ENCODE results near the gene TYW1. TPM values are rescaled to one million over a fixed set of nuclear protein-coding genes. Genes with fewer than 3 reads are reported as not detected.

TYW1 gene
- total and polyA plus RNA-seq, 2 of the 8 experiments (the other 6 are each of a cell fraction or from before 2014, with no cell fraction given) = 8.8 to 16.2 TPM

DNA sequence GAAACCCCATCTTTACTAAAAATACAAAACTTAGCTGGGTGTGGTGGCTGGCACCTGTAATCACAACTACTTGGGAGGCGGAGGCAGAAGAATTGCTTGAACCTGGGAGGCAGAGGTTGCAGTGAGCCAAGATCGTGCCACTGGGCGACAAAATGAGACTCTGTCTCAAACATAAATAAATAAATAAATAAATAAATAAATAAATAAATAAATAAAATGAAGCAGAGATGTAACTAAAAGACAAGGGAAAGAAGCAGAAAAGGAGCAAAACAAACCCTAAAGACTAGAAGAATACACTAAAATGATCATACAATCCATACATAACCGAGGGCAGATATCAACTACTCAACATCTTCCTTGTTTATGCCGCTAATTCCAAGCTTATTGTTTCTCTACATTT lies 209.8 kb downstream of the TYW1 start:
- Histone ChIP-seq H3K23me2 (ENCODE audit: low read depth, low read length) (peaks cover 3% of the 10 kb centered on the region; the same call in 1 of the 2 replicates), H3K9me3 (ENCODE audit: insufficient read depth in 2 of 2, low read depth in 1 of 2, low read length in 1 of 2) (no peaks in the 10 kb centered on the region), H2BK5ac (ENCODE audit: low read depth, low read length) (no peak overlapping the region), H3K79me1 (ENCODE audit: low read depth, low read length) (no peaks in the 10 kb centered on the region), H2AK5ac (ENCODE audit: low read depth, low read length) (no peak overlapping the region), H3K4me2 (ENCODE audit: insufficient read depth in 1 of 2, low read depth in 2 of 2, low read length in 2 of 2) (no peak overlapping the region), H2BK20ac (ENCODE audit: low read length) (no peak overlapping the region), H3K36me3 (ENCODE audit: control insufficient read depth in 2 of 4, insufficient read depth in 4 of 4, low read length in 3 of 4) (no peaks in the 10 kb centered on the region), H4K8ac (ENCODE audit: extremely low read depth, insufficient read depth, low read length) (no peak overlapping the region), H4K91ac (replicated peaks; ENCODE audit: insufficient read length, low read length) (no peak overlapping the region), H4K5ac (ENCODE audit: insufficient read length, low read depth, low read length) (no peak overlapping the region), H3K27me3 (replicated peaks in 1 of 4; ENCODE audit: control insufficient read depth in 3 of 4, extremely low read depth in 1 of 4, insufficient read depth in 3 of 4, low read length in 3 of 4) (no peaks in the 10 kb centered on the region), H3K27ac (ENCODE audit: low read depth, low read length) (no peak overlapping the region), H3K4me3 (ENCODE audit: extremely low read depth in 1 of 4, insufficient read depth in 2 of 4, low read depth in 3 of 4, low read length in 4 of 4) (no peak overlapping the region), H2BK12ac (ENCODE audit: low read depth, low read length) (no peak overlapping the region), H2BK120ac (replicated peaks; ENCODE audit: low read depth, low read length) (no peak overlapping the region), H3K79me2 (ENCODE audit: control insufficient read depth in 1 of 2, insufficient read depth in 2 of 2, low read length in 2 of 2) (no peaks in the 10 kb centered on the region), H2BK15ac (ENCODE audit: low read length) (no peak overlapping the region), H3K56ac (replicated peaks; ENCODE audit: insufficient read length, low read depth, low read length) (no peak overlapping the region), H3K4ac (replicated peaks; ENCODE audit: insufficient read length, low read depth, low read length) (no peak overlapping the region), H3K23ac (ENCODE audit: insufficient read length) (no peak overlapping the region), H3K9ac (replicated peaks in 1 of 4; ENCODE audit: extremely low read depth in 1 of 4, low read depth in 3 of 4, low read length in 3 of 4) (no peak overlapping the region), H3K14ac (ENCODE audit: insufficient read length) (no peak overlapping the region), H2AFZ (ENCODE audit: low read length) (no peak overlapping the region), H3K4me1 (replicated peaks in 1 of 4; ENCODE audit: control insufficient read depth in 3 of 4, insufficient read depth in 4 of 4, low read length in 3 of 4) (no peaks in the 10 kb centered on the region), H3K18ac (ENCODE audit: extremely low read depth, low read length) (no peak overlapping the region), H4K20me1 (replicated peaks in 1 of 2; ENCODE audit: control insufficient read depth in 1 of 2, insufficient read depth in 2 of 2, low read length in 2 of 2) (peaks cover 0 to 2% of the 10 kb centered on the region in 2 experiments)
- 96% methylated on average over 5 of the region's 5 CpGs; no CpG with 5 or more reads in 1 of the 2 experiments for WGBS, 2 experiments (ENCODE audit: extremely low coverage in 1 of 2, insufficient coverage in 1 of 2, insufficient read length in 1 of 2, insufficient replicate concordance in 2 of 2, low coverage in 1 of 2, low lambda C conversion rate in 2 of 2, missing lambda C conversion rate in 1 of 2)
- FAIRE-seq = no peak
- ChIA-PET CTCF (ENCODE audit: partially characterized antibody) (no interaction called here), POLR2A (ENCODE audit: partially characterized antibody) (no interaction called here)
- no peak for DNase-seq (ENCODE audit: low read depth in 1 of 2, low spot score in 2 of 2)
- TF ChIP-seq TAF1 (IDR thresholded peaks at IDR 0.05; ENCODE audit: low read depth, low read length) (no peak), RBBP5 (IDR thresholded peaks at IDR 0.05; ENCODE audit: borderline replicate concordance, low read depth, low read length) (no peak), CHD2 (IDR thresholded peaks at IDR 0.05; ENCODE audit: low read length) (no peak), SRF (IDR thresholded peaks at IDR 0.05; ENCODE audit: low read depth, low read length) (no peak), RFX5 (IDR thresholded peaks at IDR 0.05; ENCODE audit: borderline replicate concordance, low read depth, low read length) (no peak), EZH2 (IDR thresholded peaks at IDR 0.05; ENCODE audit: low read depth, low read length, severe bottlenecking) (no peak), RAD21 (IDR thresholded peaks at IDR 0.05 in 1 of 2, conservative IDR thresholded peaks at IDR 0.05 in 1 of 2; ENCODE audit: low read depth in 2 of 2, low read length in 2 of 2) (no peak), HDAC2 (IDR thresholded peaks at IDR 0.05; ENCODE audit: borderline replicate concordance in 1 of 2, low read depth in 2 of 2, low read length in 2 of 2) (no peak), BACH1 (IDR thresholded peaks at IDR 0.05; ENCODE audit: low read length) (no peak), KDM1A (IDR thresholded peaks at IDR 0.05; ENCODE audit: borderline replicate concordance, low read length) (no peak), SIRT6 (IDR thresholded peaks at IDR 0.05; ENCODE audit: low read length) (no peak), JUND (IDR thresholded peaks at IDR 0.05; ENCODE audit: low read length) (no peak), SAP30 (IDR thresholded peaks at IDR 0.05; ENCODE audit: insufficient read depth, insufficient replicate concordance, low read length) (no peak), POU5F1 (IDR thresholded peaks at IDR 0.05; ENCODE audit: low read depth, low read length) (no peak), SP2 (IDR thresholded peaks at IDR 0.05; ENCODE audit: low read length) (no peak)

Data from H1 (cell line).